ENCODE measurements around the gene EDN1. TPM values are rescaled to one million over a fixed set of nuclear protein-coding genes. Genes with fewer than 3 reads are reported as not detected.

The EDN1 gene
- total and polyA plus RNA-seq, 7 donors, result 3.9 to 9.8 (median 6.4) TPM

DNA sequence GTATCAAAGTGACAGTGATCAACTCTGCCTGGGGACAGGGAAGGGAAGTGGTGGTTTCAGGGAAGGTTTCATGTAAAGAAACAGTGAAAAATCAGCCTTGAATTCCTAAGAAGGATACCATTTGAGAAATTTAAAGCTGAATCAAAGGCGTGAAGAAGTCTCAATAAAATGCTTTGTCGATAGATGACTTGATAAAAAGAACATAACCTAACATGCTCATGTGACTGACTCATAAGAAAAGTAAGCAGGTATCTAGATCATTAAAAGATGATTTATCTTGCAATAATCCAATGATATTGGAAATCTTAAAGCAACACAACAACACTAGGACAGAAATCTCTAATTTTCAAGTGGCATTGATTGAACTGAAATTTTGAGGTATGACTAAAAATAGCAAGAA, 14.3 kb downstream of the EDN1 start:
- no peak for TF ChIP-seq POLR2A (IDR thresholded peaks at IDR 0.05)
- TF ChIP-seq, protein P1, sequence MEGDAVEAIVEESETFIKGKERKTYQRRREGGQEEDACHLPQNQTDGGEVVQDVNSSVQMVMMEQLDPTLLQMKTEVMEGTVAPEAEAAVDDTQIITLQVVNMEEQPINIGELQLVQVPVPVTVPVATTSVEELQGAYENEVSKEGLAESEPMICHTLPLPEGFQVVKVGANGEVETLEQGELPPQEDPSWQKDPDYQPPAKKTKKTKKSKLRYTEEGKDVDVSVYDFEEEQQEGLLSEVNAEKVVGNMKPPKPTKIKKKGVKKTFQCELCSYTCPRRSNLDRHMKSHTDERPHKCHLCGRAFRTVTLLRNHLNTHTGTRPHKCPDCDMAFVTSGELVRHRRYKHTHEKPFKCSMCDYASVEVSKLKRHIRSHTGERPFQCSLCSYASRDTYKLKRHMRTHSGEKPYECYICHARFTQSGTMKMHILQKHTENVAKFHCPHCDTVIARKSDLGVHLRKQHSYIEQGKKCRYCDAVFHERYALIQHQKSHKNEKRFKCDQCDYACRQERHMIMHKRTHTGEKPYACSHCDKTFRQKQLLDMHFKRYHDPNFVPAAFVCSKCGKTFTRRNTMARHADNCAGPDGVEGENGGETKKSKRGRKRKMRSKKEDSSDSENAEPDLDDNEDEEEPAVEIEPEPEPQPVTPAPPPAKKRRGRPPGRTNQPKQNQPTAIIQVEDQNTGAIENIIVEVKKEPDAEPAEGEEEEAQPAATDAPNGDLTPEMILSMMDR (IDR thresholded peaks at IDR 0.05), result no peak
- no peak for TF ChIP-seq POLR2AphosphoS5 (IDR thresholded peaks at IDR 0.05)
- no peak for TF ChIP-seq EP300 (IDR thresholded peaks at IDR 0.05)
- WGBS, 2 donors, result 93 to 97% methylated on average over 2 of the region's 2 CpGs
- no peak for DNase-seq
- no peak overlapping the region for H3K27ac ChIP-seq
- intact Hi-C loops (cut with DNase I), result no loop called here
- H3K4me1 ChIP-seq, result no peaks in the 10 kb centered on the region
- H3K4me3 ChIP-seq, result no peak overlapping the region
- H3K27me3 ChIP-seq, result no peaks in the 10 kb centered on the region
- no peaks in the 10 kb centered on the region for H3K36me3 ChIP-seq
- no peaks in the 10 kb centered on the region for H3K9me3 ChIP-seq

DNA sequence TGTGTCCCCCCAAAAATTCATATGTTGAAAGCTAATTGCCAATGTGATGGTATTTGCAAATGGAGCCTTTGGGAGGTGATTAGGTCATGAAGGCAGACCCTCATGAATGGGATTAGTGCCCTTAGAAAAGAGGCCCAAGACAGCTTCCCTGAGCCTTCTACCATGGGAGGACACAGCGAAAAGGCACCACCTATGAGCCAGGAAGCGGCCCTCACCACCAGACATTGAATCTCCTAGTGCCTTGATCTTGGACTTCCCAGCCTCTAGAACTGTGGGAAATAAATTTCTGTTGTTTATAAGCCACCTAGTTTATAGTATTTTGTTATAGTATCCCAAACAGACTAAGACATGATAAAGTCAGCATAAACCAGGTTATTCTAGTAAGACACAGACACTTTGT, 18.9 kb downstream of the EDN1 start:
- H3K27ac ChIP-seq, result no peak overlapping the region
- no peak overlapping the region for H3K4me3 ChIP-seq
- peaks cover 0 to 4% (median 0%) of the 10 kb centered on the region in 4 donors for H3K4me1 ChIP-seq
- no peaks in the 10 kb centered on the region for H3K36me3 ChIP-seq
- no peak for DNase-seq
- no peaks in the 10 kb centered on the region for H3K9me3 ChIP-seq
- 96 to 98% methylated on average over 2 of the region's 2 CpGs for WGBS, 2 donors
- no peaks in the 10 kb centered on the region for H3K27me3 ChIP-seq
- intact Hi-C loops (cut with DNase I), result no loop called here
- TF ChIP-seq POLR2A (IDR thresholded peaks at IDR 0.05), result no peak
- no peak for TF ChIP-seq EP300 (IDR thresholded peaks at IDR 0.05)
- TF ChIP-seq, protein P1 (IDR thresholded peaks at IDR 0.05), result no peak
- TF ChIP-seq POLR2AphosphoS5 (IDR thresholded peaks at IDR 0.05), result no peak

DNA sequence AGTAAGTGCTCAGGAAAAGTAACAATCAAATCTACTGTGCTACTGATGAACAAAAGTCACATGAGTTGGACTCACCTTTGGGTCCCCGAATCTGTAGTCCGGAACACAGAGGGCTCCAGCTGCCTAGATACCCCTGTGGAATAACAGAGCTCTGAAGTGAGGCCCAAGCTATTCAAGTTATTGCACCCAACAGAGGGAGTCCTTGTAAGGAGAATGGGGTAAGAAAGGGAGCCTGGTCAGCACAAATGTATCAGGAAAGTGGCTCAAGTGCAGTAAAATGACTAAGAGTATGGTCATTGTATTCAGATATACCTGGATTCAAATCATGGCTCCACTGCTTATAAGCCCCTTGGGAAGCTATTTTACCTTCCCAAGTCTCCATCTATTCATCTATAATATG, 20.9 kb downstream of the EDN1 start:
- DNase-seq, result no peak
- Histone ChIP-seq H3K36me3 (no peaks in the 10 kb centered on the region), H3K27ac (no peak overlapping the region), H3K4me1 (peaks cover 0 to 10% (median 0%) of the 10 kb centered on the region in 4 donors), H3K27me3 (no peaks in the 10 kb centered on the region), H3K4me3 (no peak overlapping the region), H3K9me3 (no peaks in the 10 kb centered on the region)
- TF ChIP-seq EP300 (IDR thresholded peaks at IDR 0.05), result no peak
- TF ChIP-seq POLR2A (IDR thresholded peaks at IDR 0.05), result no peak
- TF ChIP-seq, protein P1 (IDR thresholded peaks at IDR 0.05), result no peak
- TF ChIP-seq POLR2AphosphoS5 (IDR thresholded peaks at IDR 0.05), result no peak
- WGBS, 2 donors, result 96 to 98% methylated on average over 2 of the region's 2 CpGs
- intact Hi-C loops (cut with DNase I), result no loop called here

DNA sequence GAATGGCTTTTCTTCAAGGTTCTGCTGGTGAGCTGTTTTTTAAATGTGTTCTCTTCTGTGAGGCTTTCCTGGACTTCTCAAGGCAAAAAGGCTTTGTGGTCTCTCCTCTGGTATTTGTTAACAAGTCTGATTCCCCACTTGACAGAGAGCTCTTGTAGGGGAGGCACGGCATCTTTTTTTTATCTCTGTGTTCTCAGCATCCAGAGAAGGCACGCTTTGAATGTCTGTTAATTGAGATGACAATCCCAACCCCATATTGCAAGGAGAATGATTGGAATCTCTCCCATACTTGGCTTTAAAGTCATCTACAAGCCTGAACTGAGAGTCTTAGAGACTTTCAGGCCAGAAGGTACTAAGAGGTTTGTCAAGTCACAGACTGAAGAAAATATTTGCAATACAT, 22.6 kb downstream of the EDN1 start:
- DNase-seq, result no peak
- Histone ChIP-seq H3K4me3 (no peak overlapping the region), H3K4me1 (peaks cover 0 to 10% (median 0%) of the 10 kb centered on the region in 4 donors), H3K27me3 (no peaks in the 10 kb centered on the region), H3K9me3 (no peaks in the 10 kb centered on the region), H3K36me3 (no peaks in the 10 kb centered on the region), H3K27ac (no peak overlapping the region)
- intact Hi-C loops (cut with DNase I), result no loop called here
- 66 to 87% methylated on average over 2 of the region's 2 CpGs for WGBS, 2 donors
- TF ChIP-seq POLR2AphosphoS5 (IDR thresholded peaks at IDR 0.05), result no peak
- no peak for TF ChIP-seq POLR2A (IDR thresholded peaks at IDR 0.05)
- TF ChIP-seq, protein P1 (IDR thresholded peaks at IDR 0.05), result no peak
- TF ChIP-seq EP300 (IDR thresholded peaks at IDR 0.05), result no peak

DNA sequence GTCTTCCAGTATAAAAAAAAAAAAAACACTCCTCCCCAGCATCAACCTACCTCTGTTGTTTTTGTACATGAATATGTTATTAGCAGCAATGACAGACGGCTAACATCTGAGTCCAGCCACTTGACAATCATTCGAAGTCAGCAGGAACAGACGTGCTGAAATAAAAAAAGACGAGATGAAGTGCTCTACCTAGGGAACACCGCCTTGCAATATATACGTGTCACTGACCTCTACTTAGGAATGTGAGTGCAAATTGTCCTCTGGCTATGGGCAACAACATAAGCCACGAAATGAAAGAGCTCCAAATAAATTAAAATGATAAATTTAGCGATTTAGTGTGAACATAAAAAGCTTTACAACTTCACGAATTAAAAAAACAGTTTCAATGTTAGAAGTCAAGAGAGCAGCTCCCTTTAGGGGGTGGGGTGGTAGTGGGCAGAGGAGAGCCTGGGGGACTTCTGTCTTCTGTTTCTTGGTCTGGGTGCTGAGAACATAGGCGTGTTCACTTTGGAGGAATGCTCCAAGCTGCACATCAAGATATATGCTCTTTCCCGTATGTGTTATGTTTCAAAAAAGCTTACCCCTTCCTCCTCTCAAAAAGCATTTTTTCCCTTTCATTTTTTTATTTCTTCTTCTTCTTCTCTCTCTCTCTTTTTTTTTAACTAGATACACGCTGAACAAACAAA, 23.3 kb downstream of the EDN1 start:
- 83 to 87% methylated on average over 12 of the region's 12 CpGs for WGBS, 2 donors
- Histone ChIP-seq H3K27ac (no peak overlapping the region), H3K4me1 (peaks cover 0 to 10% (median 0%) of the 10 kb centered on the region in 4 donors), H3K36me3 (no peaks in the 10 kb centered on the region), H3K9me3 (no peaks in the 10 kb centered on the region), H3K27me3 (no peaks in the 10 kb centered on the region), H3K4me3 (no peak overlapping the region)
- intact Hi-C loops (cut with DNase I), result no loop called here
- no peak for TF ChIP-seq POLR2AphosphoS5 (IDR thresholded peaks at IDR 0.05)
- no peak for TF ChIP-seq POLR2A (IDR thresholded peaks at IDR 0.05)
- TF ChIP-seq EP300 (IDR thresholded peaks at IDR 0.05), result no peak
- TF ChIP-seq, protein P1 (IDR thresholded peaks at IDR 0.05), result no peak
- DNase-seq, result no peak

All from sigmoid colon (tissue), 7 donors.